NCI-H1092 (cell line): Measurements from ENCODE around the gene THSD7B.

ENCODE experiments used
- DNase-seq: peaks from one replicate; lab custom pipeline; 2025; lab: John Stamatoyannopoulos, UW

The THSD7B gene

GRCh38 chr2:137154946-137155345, 389.6 kb downstream of the THSD7B start:
- no peak for DNase-seq

DNA sequence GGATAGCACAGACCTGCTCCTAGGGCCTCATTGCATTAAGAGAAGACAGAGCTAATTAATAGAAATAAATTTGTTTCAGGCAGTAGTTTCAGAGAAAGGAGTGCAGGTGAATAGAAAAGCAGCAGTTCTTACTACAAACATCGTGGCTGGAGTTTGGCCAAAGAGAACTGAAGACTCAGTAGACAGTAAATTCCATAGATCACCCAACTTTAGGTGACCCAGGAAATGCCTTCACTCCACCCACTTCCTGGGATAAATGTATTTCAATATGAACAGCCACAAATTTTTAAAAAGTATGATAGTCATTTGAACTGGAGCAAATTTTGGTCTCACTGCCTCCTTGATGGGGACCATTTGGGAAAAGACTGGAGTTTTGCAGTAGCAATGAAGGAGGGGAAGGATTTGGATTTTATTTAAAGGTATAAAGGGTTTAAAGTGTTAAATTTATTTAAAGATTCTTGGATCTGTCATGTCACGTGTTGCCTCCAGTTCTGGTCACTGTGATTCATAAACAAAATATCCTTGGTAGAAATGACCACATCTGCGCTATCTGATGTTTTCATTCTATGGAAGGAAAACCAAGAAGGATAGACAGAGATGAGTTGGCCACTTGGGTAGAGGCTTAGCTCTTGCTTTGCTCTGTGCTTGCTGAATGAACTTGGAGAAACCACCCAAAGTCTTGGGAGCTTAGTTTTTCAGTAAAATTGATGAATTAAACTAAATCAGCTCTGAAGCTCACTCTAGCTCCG, 390.2 kb downstream of the THSD7B start:
- no peak for DNase-seq

DNA sequence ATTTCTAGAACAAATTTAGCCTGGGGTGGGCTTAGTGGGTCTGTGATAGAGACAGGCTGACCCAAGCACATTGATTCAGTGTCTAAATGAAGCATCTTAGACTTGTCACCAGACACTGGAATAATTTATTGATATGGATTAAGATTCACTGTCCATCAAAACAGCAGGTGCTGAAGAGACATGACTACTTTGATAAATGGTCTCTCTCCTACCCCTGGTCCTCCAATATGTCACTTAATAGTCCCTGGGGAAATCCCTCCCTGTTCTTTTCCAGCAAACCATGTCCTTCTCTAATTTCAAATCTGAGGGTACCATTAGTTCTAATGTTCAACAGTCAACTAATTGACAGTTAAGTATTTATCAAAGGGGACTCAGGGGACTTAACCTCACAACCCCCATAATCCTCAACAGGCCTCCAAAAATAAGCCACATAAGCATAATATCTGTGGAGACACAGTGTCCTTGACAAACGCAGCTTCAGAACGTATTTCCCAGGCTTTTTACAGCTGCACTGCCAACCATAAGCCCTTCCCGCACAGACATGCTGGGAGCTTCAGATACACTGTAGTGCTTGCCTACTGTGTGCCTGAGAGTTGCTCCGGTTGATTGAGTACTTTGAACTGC, 391.0 kb downstream of the THSD7B start:
- DNase-seq, result no peak

DNA sequence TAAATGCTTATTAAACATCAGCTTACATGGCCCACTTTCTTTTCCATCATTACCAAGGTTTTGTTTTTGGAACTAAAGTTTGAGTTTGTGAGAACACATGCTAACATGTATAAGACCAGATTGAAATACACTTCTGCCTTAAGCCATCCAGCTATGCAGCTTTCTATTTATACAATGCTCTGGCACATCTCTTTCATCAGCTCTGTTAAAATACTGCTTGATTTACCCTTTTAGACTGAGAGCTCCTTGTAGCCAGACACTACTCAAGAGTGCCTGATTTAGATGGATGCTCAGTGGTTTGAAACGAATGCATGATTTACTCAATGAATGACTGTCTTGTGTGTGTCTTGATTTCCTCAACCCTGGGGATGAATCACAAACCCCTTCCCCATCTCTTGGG, 392.5 kb downstream of the THSD7B start:
- DNase-seq, result no peak

- DNase-seq, result no peak
These were observed 395.9 kb downstream of the THSD7B start for GRCh38 chr2:137161250-137161649.

DNA sequence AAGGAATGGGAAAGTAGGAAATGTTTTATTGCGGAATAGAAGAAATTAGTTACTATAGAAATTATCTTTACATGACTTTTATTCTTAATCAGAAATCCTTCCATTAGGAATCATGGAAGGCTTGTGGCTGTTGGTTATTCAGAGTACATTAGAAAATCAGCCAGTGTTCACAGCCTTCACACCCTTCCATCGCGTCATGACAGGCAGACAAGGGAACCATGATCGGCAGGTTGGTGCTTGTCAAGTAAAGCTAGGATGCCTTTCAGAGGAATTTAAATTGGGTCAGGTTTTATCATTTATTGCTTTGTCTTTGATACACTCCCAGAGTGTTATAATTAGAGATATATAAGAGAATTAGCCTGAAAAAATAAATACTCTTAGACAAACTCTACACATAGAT, 400.6 kb downstream of the THSD7B start:
- DNase-seq, result no peak

DNA sequence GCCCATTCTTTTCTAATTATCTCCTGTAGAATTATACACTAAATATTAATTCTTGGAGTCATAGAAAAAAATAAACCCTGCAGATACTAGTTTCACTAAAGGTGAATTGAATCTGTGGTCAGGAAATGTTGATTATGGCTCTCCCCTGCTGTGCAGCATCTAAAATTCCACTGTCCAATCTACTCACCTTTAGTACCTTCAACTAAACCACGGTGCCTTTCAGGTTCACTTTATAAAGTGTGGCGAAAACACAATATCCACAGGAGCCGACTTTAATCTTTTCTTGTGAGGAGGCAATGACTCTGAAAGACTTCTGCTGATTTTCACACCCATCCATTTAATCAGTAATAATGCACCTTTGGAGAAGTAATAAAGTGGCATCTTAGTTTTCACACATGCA, 402.3 kb downstream of the THSD7B start:
- DNase-seq, result no peak

DNA sequence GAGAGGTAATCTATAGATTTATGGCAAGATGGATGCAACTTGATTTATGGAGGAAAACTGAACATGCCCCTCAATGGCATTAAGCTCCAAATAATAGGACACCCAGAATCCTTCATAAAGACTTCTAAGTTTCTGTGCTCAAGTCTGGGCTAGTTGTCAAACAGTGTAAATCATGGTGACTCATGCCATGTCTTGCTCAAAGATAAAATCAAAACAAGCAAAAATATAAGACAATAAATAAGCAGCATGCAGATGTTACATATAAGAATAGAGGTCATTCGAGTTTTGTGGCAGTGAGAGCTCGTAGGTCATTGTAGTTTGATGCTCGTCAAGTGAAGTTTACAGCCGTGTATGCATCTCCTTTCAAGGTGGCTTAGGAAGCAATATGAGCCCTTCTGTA, 403.2 kb downstream of the THSD7B start:
- DNase-seq, result no peak

DNA sequence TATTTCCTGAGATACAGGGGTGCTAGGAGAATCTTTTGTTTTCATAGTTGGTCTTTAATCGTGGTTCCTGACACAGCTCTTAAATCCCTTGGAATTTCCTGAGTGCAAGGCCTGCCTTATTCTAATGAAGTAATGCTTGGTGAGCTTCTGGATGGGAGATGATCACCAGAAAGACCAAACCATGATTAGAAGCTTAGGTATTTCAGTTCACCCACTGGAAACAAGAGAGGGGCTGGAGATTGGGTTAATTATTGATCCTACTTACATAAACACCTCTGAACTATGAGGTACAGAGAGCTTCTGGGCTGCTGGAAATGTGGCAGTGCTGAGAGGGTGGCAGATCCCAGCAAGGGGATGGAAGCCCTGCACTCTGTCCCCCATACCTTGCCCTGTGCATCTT, 406.8 kb downstream of the THSD7B start:
- no peak for DNase-seq

DNA sequence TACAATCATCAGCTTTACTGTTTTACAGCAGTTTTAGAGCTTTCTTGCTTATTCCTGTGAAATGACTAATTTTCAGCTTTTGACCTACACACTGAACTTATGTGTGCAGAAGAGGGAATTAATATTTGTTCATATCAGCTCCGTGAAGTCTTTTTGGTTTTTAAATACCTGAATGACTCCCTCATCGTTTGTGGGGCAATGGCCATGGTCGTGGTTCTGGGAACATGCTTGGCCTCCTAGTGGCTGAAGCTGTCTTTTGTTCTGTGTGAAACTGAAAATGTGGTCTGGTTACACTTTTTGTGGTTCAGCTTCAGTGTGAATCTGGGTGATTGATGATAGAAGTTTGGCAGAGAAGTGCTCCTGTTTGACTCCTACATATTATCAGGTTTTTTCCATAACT, 408.1 kb downstream of the THSD7B start:
- DNase-seq, result no peak

DNA sequence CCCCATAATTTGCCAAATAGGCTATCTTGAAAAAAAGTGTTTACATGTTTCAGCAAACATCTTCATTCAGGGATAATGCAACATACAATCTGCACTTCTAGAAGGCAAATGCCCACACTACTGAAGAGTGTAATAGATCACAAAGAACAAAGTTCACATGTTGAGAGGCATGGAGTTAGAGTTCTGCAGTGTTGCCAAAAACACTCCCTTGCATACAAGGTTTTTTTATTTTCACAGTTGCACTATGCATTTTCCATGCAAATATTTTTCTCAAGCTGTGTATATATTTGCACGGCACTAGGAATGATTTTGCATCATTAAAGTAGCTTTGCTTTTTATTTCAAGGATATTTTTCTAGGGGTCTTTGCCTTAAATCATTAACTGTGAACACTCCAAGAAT, 409.9 kb downstream of the THSD7B start:
- no peak for DNase-seq

- DNase-seq, result no peak
These were observed 413.6 kb downstream of the THSD7B start for GRCh38 chr2:137178951-137179377.

DNA sequence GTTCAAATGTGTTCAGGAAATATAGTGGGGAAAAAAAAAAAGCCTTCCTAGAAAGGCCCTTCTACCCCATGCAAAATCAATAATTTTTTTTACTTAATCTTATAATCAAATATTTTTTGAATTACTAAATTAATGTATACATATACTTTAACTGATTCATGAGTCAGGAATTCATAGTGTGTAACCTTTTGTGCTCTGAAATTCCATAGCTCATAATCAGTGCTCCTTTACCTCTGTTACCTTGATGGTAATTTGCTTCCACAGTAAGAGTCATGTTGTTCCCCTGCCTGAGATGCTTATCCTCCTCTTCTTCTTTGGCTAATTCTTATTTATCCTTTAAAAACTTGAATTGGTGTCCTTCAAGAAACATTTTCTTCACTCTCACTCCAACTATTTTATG, 414.2 kb downstream of the THSD7B start:
- no peak for DNase-seq

- DNase-seq, result no peak
These were observed 414.7 kb downstream of the THSD7B start for GRCh38 chr2:137180012-137180411.

- no peak for DNase-seq
These were observed 416.0 kb downstream of the THSD7B start for GRCh38 chr2:137181370-137181769.

GRCh38 chr2:137182071-137182470, 416.7 kb downstream of the THSD7B start:
- no peak for DNase-seq

DNA sequence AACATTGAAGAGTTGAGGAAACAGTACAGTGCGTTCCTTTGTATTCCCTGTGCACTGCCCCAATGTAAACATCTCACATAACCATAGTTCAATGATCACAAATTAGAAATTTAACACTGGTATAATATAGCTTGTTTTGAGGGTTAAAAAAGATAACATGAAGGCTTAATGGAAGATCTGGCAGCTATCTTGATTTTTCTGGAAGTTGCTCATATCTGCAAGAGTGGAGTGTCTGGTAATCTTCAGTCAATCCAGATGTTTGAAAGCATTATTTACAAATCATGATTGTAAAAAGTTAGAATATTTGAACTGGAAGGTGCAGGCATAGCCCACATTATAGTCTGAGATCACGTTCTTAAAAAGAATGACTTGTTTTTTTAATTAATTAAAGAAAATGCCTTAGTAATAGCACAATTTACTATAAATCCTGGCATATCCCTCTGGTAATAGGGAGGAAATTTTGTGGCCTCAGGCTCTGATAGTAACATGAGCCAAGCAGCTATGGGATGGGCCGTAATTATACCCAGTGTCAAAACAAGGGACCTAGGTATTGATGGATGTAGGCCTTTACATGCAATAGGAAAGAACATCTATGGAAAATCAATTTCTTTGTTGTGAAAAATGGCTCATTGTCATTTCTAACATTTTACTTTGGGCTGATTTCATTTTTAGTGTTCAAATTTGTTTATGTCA, 418.0 kb downstream of the THSD7B start:
- no peak for DNase-seq

- no peak for DNase-seq
These were observed 420.2 kb downstream of the THSD7B start for GRCh38 chr2:137185378-137186078.

GRCh38 chr2:137187216-137187615, 421.9 kb downstream of the THSD7B start:
- no peak for DNase-seq

DNA sequence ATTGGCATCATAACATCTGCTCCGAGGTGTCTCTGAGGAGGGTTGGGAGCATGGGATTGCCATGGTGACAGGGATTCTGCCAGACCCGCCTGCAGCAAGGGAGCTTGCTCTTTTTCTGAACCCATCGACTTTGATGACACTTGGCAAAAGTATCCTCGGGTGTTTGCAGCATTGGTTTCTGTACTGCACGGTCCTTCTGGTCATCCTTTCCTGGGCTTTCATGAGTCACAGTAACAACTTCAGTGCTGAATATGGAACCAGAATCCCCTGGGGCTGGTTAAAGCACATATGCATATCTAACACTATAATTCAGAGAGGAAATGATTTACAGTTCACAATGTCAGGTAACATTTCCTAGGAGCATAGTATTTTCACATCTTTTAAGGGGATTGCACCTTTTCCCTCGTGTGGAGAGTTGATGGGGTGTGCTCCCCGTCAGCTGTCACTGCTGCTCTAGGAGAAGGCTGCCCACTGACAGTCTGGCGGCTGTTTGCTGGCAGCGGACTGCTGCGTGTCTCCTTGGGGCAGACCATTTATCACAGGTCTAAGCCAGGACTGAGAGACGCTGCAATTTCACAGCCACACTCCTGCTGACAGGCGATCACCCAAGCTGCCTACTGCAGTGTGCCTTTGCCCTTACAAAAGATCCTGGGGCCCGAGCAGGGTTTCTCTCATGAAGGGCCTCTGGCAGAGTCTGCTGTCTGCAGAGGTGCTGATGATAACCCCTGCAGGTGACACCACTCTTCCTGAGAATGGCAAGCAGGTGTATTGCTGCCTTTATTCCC, 425.3 kb downstream of the THSD7B start:
- no peak for DNase-seq

- no peak for DNase-seq
These were observed 427.3 kb downstream of the THSD7B start for GRCh38 chr2:137192366-137193310.
